ENCODE measurements around the gene ABCA12. TPM values are rescaled to one million over a fixed set of nuclear protein-coding genes. Genes with fewer than 3 reads are reported as not detected.

The ABCA12 gene
- total and polyA plus RNA-seq, 2 donors (not counting 3 experiments of a cell fraction or from before 2014, with no cell fraction given) = not detected

- H3K9ac ChIP-seq (replicated peaks; ENCODE audit: extremely low read depth, insufficient read depth, low read length) = no peak overlapping the region
- H3K27me3 ChIP-seq (ENCODE audit: control insufficient read depth in 2 of 2, insufficient read depth in 2 of 2, low read length in 2 of 2) = no peaks in the 10 kb centered on the region
- H2AFZ ChIP-seq (ENCODE audit: low read depth, low read length) = no peak overlapping the region
- DNase-seq (ENCODE audit: low read depth, low spot score) (no peak), FAIRE-seq (no peak)
- TF ChIP-seq GATA2 (IDR thresholded peaks at IDR 0.05; ENCODE audit: insufficient read depth, insufficient read length, low read depth, low read length) (no peak), POLR2AphosphoS5 (IDR thresholded peaks at IDR 0.05; ENCODE audit: insufficient read depth, low read depth, low read length) (no peak)
- no peaks in the 10 kb centered on the region for H3K36me3 ChIP-seq (ENCODE audit: control insufficient read depth in 2 of 2, extremely low read depth in 1 of 2, insufficient read depth in 2 of 2, low read length in 2 of 2)
- H3K27ac ChIP-seq (ENCODE audit: insufficient read depth, low read depth, low read length) = no peak overlapping the region
- no peaks in the 10 kb centered on the region for H3K4me1 ChIP-seq (ENCODE audit: control insufficient read depth, extremely low read depth, insufficient read depth, low read length)
- H3K79me2 ChIP-seq (ENCODE audit: control insufficient read depth, insufficient read depth, low read length) = no peaks in the 10 kb centered on the region
- H3K9me3 ChIP-seq (replicated peaks; ENCODE audit: control insufficient read depth, insufficient read depth, low read length) = no peaks in the 10 kb centered on the region
- POLR2A ChIA-PET = no interaction called here
- H3K4me3 ChIP-seq (replicated peaks in 1 of 3; ENCODE audit: insufficient read depth in 1 of 3, low read depth in 1 of 3, low read length in 3 of 3) = no peak overlapping the region
- CTCF ChIA-PET = interaction anchor here (0.9 kb wide), 1 partner anchor 24 kb away, joined by 3 read pairs; no protein-coding TSS in a partner anchor
- BruUV-seq (replicated peaks) = no TSS peak
- H3K4me2 ChIP-seq (ENCODE audit: insufficient read depth, low read length) = no peak overlapping the region
- intact Hi-C loops (cut with micrococcal nuclease) (no loop called here), dilution Hi-C loops (cut with MboI; ENCODE audit: extremely low pct_ligation_motif_present, low sequenced_read_pairs) (no loop called here)
- H3K9me1 ChIP-seq (replicated peaks; ENCODE audit: control insufficient read depth, extremely low read depth, insufficient read depth, low read length) = no peaks in the 10 kb centered on the region
- H4K20me1 ChIP-seq (replicated peaks; ENCODE audit: control insufficient read depth, extremely low read depth, insufficient read depth, low read length) = no peaks in the 10 kb centered on the region
These were observed 152.8 kb downstream of the ABCA12 start for GRCh38 chr2:214985619-214986018.

GRCh38 chr2:214966420-214966819 is 172.0 kb downstream of the ABCA12 start:
- no peak overlapping the region for H3K9ac ChIP-seq (replicated peaks; ENCODE audit: extremely low read depth, insufficient read depth, low read length)
- H3K27ac ChIP-seq (ENCODE audit: insufficient read depth, low read depth, low read length) = no peak overlapping the region
- H2AFZ ChIP-seq (ENCODE audit: low read depth, low read length) = no peak overlapping the region
- no peaks in the 10 kb centered on the region for H4K20me1 ChIP-seq (replicated peaks; ENCODE audit: control insufficient read depth, extremely low read depth, insufficient read depth, low read length)
- H3K36me3 ChIP-seq (ENCODE audit: control insufficient read depth in 2 of 2, extremely low read depth in 1 of 2, insufficient read depth in 2 of 2, low read length in 2 of 2) = no peaks in the 10 kb centered on the region
- CTCF ChIA-PET = no interaction called here
- no peaks in the 10 kb centered on the region for H3K4me1 ChIP-seq (ENCODE audit: control insufficient read depth, extremely low read depth, insufficient read depth, low read length)
- POLR2A ChIA-PET = no interaction called here
- H3K4me2 ChIP-seq (ENCODE audit: insufficient read depth, low read length) = no peak overlapping the region
- dilution Hi-C loops (cut with MboI; ENCODE audit: extremely low pct_ligation_motif_present, low sequenced_read_pairs) (no loop called here), intact Hi-C loops (cut with micrococcal nuclease) (no loop called here)
- no peaks in the 10 kb centered on the region for H3K9me1 ChIP-seq (replicated peaks; ENCODE audit: control insufficient read depth, extremely low read depth, insufficient read depth, low read length)
- H3K9me3 ChIP-seq (replicated peaks; ENCODE audit: control insufficient read depth, insufficient read depth, low read length) = no peaks in the 10 kb centered on the region
- TF ChIP-seq POLR2A (IDR thresholded peaks at IDR 0.05; ENCODE audit: low read depth, low read length) = no peak
- no peak for TF ChIP-seq MAX (IDR thresholded peaks at IDR 0.05; ENCODE audit: insufficient read depth, insufficient read length)
- no peak for TF ChIP-seq GATA2 (IDR thresholded peaks at IDR 0.05; ENCODE audit: insufficient read depth, insufficient read length, low read depth, low read length)
- TF ChIP-seq POLR2AphosphoS5 (IDR thresholded peaks at IDR 0.05; ENCODE audit: insufficient read depth, low read depth, low read length) = no peak
- TF ChIP-seq CTCF (IDR thresholded peaks at IDR 0.05; ENCODE audit: extremely low read depth in 1 of 2, insufficient read depth in 1 of 2, low read depth in 1 of 2, low read length in 2 of 2) = no peak
- no peak for TF ChIP-seq JUN (IDR thresholded peaks at IDR 0.05; ENCODE audit: borderline replicate concordance, insufficient read depth, insufficient read length, low read depth)
- no peak for TF ChIP-seq EZH2 (IDR thresholded peaks at IDR 0.05; ENCODE audit: borderline replicate concordance, low read depth, low read length, severe bottlenecking)
- no peak for TF ChIP-seq MYC (IDR thresholded peaks at IDR 0.05; ENCODE audit: low read depth, low read length)
- TF ChIP-seq FOS (IDR thresholded peaks at IDR 0.05; ENCODE audit: borderline replicate concordance, insufficient read depth, low read length) = no peak
- BruUV-seq (replicated peaks) = no TSS peak
- no peaks in the 10 kb centered on the region for H3K79me2 ChIP-seq (ENCODE audit: control insufficient read depth, insufficient read depth, low read length)
- no peaks in the 10 kb centered on the region for H3K27me3 ChIP-seq (ENCODE audit: control insufficient read depth in 2 of 2, insufficient read depth in 2 of 2, low read length in 2 of 2)
- no peak for DNase-seq (ENCODE audit: low read depth, low spot score)
- FAIRE-seq = no peak
- H3K4me3 ChIP-seq (replicated peaks in 1 of 3; ENCODE audit: insufficient read depth in 1 of 3, low read depth in 1 of 3, low read length in 3 of 3) = no peak overlapping the region

Data from endothelial cell of umbilical vein (primary cell).